Subcutaneous adipose tissue (tissue), 4 donors: ENCODE measurements around the gene CEMP1. TPM values are rescaled to one million over a fixed set of nuclear protein-coding genes. Genes with fewer than 3 reads are reported as not detected.

ENCODE experiments used
- CTCF ChIP-seq: fragments of 450-650 bp; IDR thresholded peaks from one replicate; pipeline ENCODE4 v1.5.1; 2016; ENCODE audit warnings: low read depth, mild to moderate bottlenecking, control low read depth, antibody characterized with exemption, moderate library complexity
- total RNA-seq, 4 donors: library from RNA; depleted of rRNA; stranded (reverse); fragments of >200 nt; gene quantifications; one replicate each; pipeline ENCODE4 v1.1.0, GENCODE V29; 2016

The CEMP1 gene
- total RNA-seq, 4 donors from 2014 or later: not detected

DNA sequence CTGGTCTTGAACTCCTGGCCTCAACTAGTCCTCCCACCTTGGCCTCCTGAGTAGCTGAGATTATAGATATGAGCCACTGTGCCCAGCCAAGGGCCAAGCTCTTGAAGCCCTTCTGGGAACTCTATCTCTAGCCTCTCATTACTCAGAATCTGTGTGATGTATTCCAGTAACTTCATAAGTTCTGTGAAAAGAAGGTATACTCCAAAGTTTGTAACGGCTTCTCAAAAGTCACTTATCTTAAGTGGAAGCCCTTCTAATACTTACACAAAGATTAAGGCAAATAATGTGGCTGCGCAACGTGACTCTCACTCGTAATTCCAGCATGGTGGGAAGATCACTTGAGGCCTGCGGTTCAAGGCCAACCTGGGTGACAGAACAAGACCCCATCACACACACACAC is 36.6 kb downstream of the CEMP1 start:
- no peak for TF ChIP-seq CTCF

DNA sequence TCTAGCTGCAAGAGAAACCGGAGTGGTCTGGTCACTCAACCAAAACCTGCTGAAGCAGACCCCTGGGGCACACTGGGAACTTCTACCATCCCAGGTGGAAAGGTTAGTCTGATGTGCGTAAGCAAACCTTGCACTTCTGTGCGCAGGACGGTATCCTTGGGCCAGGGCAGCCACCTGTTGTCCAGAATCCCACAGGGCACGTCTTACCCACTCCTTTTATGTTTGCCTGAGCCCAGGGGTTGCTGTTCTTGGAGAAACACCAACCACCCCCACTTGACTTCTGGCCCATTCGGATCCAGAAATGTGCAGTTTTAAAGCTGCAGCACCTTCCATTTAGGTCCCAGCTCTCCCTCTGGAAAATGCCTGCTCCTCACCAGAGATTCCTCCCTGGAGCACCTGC is 37.6 kb downstream of the CEMP1 start:
- no peak for TF ChIP-seq CTCF

DNA sequence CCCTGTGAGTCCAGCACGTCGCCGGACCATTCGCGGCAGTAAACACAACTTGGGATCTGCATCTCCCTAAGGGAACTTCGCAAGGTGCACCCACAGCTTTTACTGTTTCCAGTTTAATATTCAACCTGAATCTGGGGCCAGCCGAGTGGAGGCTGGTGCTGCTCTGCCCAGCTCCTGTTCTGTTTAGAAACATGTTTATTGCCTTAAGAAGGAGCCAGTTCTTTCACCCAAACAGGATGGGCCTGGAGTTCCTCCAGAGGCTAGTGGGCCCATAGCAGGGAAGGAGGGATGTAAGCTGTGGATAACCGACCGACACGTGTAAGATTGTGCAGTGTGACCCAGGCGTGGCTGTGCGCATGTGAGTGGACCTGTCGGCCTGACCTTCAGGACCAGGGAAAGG is 38.9 kb downstream of the CEMP1 start:
- TF ChIP-seq CTCF: no peak

GRCh38 chr16:2490190-2491105 is 40.8 kb downstream of the CEMP1 start:
- TF ChIP-seq CTCF: no peak

GRCh38 chr16:2489581-2489980 is 41.6 kb downstream of the CEMP1 start:
- TF ChIP-seq CTCF: no peak

- no peak for TF ChIP-seq CTCF
These were observed 43.2 kb downstream of the CEMP1 start for GRCh38 chr16:2487903-2488531.

DNA sequence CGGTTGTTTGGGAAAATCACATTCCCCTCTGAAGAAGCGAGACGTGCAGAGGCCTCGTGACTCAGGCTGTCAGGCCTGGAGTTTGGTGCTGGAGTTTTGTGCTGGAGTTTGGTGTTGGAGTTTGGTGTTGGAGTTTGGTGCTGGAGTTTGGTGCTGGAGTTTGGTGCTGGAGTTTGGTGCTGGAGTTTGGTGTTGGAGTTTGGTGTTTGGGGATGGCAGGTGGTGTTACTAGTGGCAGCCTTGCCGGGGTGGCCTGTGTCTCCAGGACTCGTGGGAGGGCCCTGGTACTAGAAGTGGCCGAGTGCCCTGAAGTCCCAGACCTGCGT is 43.7 kb downstream of the CEMP1 start:
- TF ChIP-seq CTCF: no peak
